Heart left ventricle (tissue), 16 donors: ENCODE results near the gene C17orf67. TPM values are rescaled to one million over a fixed set of nuclear protein-coding genes. Genes with fewer than 3 reads are reported as not detected.

Experiments
- ATAC-seq, 4 donors: fragments of 200-7000 bp; cut with Tn5 transposase; one replicate each; pipeline ENCODE4 v1.9.1; 2020 to 2022; ENCODE audit warnings: moderate library complexity in 4 of 4, mild to moderate bottlenecking in 3 of 4, moderate number of reproducible peaks in 1 of 4
- DNase-seq, 5 donors: peaks; one replicate each; pipeline ENCODE4 v3.0.0-alpha.2; 2020
- H3K27ac ChIP-seq, 12 donors: fragments of 200-600 bp; sonication (generic) in 4 of 12; one replicate each; pipeline versions ENCODE4 v1.5.0 to v1.8.0; 2016 to 2022; ENCODE audit warnings: mild to moderate bottlenecking in 2 of 12
- H3K27me3 ChIP-seq, 9 donors: fragments of 200-600 bp; sonication (generic) in 2 of 9; one replicate each; pipeline versions ENCODE4 v1.5.1 to v1.8.0; 2016 to 2022; ENCODE audit warnings: mild to moderate bottlenecking in 3 of 9
- H3K36me3 ChIP-seq, 9 donors: fragments of 200-600 bp; sonication (generic) in 2 of 9; one replicate each; pipeline versions ENCODE4 v1.5.0 to v1.8.0; 2018 to 2022; ENCODE audit warnings: mild to moderate bottlenecking in 2 of 9
- H3K4me1 ChIP-seq, 12 donors: fragments of 200-600 bp; sonication (generic) in 4 of 12; one replicate each; pipeline versions ENCODE4 v1.5.0 to v1.8.0; 2016 to 2022; ENCODE audit warnings: mild to moderate bottlenecking in 3 of 12
- H3K4me3 ChIP-seq, 12 donors: fragments of 200-600 bp; sonication (generic) in 4 of 12; one replicate each; pipeline versions ENCODE4 v1.5.0 to v1.8.0; 2017 to 2022; ENCODE audit warnings: mild to moderate bottlenecking in 9 of 12, moderate library complexity in 4 of 12
- H3K9me3 ChIP-seq, 12 donors: fragments of 200-600 bp; sonication (generic) in 4 of 12; one replicate each; pipeline versions ENCODE4 v1.5.0 to v1.8.0; 2016 to 2022; ENCODE audit warnings: mild to moderate bottlenecking in 1 of 12
- POLR2A ChIP-seq, 2 donors: fragments of 450-650 bp; IDR thresholded peaks; one replicate each; pipeline ENCODE4 v1.6.1; 2017; ENCODE audit warnings: antibody characterized with exemption in 2 of 2, mild to moderate bottlenecking in 2 of 2, moderate library complexity in 2 of 2
- WGBS, 4 donors: extraction: QIAGEN DNeasy Blood & Tissue Kit in 2 of 4; methylation state at CpG; one replicate each; pipeline versions ENCODE4 v1.1.5 to v1.1.7; 2013 to 2018; 5-methylcytosine and 5-hydroxymethylcytosine counted together
- intact Hi-C, 10 donors: fragments of 100-400 bp; cut with DNase I; formaldehyde crosslinking; loops; one replicate each; pipeline versions ENCODE4 v1.11.1 to v1.14.2; 2022
- polyA plus RNA-seq, 2 donors: library from polyadenylated mRNA; stranded (reverse); fragments of 200-250 nt; gene quantifications; one replicate each; pipeline ENCODE4 v1.2.3, GENCODE V29; 2013
- total RNA-seq, 9 donors: library from RNA; depleted of rRNA in 2 of 9; stranded (reverse); fragments of >200 nt in 2 of 9; fragmentation: NEBNext Ultra II Directional in 3 of 9; extraction: Animal tissue kit (Norgen Biotek cat#: 25700) in 3 of 9; gene quantifications; one replicate each; pipeline versions ENCODE4 v1.1.0 to v1.2.4, GENCODE V29; 2016 to 2023
- TF ChIP-seq, protein P1 (sequence below), 12 donors: fragments of 200-600 bp; sonication (generic) in 4 of 12; IDR thresholded peaks; one replicate each; pipeline versions ENCODE4 v1.5.0 to v1.8.0; 2018 to 2022; ENCODE audit warnings: antibody characterized with exemption in 12 of 12, mild to moderate bottlenecking in 5 of 12
- donor health status: ischemic (EF 13 %, LVEDD 7.1; RV severe dilation, severe dysfunction).
- donor health status: healthy with polysubstance abuse.
- donor health status: DM: no; HTN: yes; CAD: no.
- donor health status: DM: no; HTN: no; CAD: no.
- donor health status: ischemic (EF 25% LVEDD 6.9; RV normal size, moderate dysfunction).
- donor health status: ischemic (EF 25% LVEDD 5.7; RV mildly dilated, moderate dysfunction).
- donor health status: healthy.
- donor health status: DM: yes; HTN: yes; CAD: no.
- donor health status: ischemic (EF 35%, LVEDD 5.7; RV mildly dilated, moderate dysfunction).
- donor health status: nonischemic (EF 11% LVEDD 7.7; RV severe dilation, severe dysfunction).
- donor health status: DM: yes; HTN: yes; CAD: no.
- donor health status: PGD.
- donor health status: ischemic (EF 29% LVEDD 5.4; RV normal size, mild dysfunction).
- donor health status: nonischemic (EF 23%, LVEDD 6.1; RV moderate dilation, normal function).

The C17orf67 gene
- total and polyA plus RNA-seq, 11 donors = 0.14 to 1.1 (median 0.45) TPM

DNA sequence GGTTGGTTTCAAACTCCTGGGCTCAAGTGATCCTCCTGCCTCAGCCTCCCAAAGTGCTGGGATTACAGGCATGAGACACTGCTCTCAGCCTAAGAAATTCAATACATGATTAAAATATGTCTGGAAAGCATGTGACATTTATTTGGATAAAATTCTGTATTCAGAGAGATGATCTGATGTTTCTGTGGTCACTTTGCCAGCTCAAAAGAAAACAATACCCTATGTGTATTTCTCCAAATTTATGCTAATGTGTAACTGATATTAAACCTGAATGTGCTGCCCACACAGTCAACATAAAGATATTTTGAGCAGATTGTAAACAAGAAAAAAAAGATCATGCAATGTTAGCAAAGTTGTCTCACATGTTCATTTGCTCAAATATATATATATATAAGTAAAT is 16.7 kb downstream of the C17orf67 start:
- DNase-seq (no peak), ATAC-seq (no peak)
- no peak for TF ChIP-seq POLR2A (IDR thresholded peaks at IDR 0.05)
- TF ChIP-seq, protein P1, sequence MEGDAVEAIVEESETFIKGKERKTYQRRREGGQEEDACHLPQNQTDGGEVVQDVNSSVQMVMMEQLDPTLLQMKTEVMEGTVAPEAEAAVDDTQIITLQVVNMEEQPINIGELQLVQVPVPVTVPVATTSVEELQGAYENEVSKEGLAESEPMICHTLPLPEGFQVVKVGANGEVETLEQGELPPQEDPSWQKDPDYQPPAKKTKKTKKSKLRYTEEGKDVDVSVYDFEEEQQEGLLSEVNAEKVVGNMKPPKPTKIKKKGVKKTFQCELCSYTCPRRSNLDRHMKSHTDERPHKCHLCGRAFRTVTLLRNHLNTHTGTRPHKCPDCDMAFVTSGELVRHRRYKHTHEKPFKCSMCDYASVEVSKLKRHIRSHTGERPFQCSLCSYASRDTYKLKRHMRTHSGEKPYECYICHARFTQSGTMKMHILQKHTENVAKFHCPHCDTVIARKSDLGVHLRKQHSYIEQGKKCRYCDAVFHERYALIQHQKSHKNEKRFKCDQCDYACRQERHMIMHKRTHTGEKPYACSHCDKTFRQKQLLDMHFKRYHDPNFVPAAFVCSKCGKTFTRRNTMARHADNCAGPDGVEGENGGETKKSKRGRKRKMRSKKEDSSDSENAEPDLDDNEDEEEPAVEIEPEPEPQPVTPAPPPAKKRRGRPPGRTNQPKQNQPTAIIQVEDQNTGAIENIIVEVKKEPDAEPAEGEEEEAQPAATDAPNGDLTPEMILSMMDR (IDR thresholded peaks at IDR 0.05) = no peak
- H3K27me3 ChIP-seq = no peaks in the 10 kb centered on the region
- no peak overlapping the region for H3K27ac ChIP-seq
- peaks cover 0 to 4% (median 0%) of the 10 kb centered on the region in 9 donors for H3K36me3 ChIP-seq
- H3K4me1 ChIP-seq = peaks cover 0 to 16% (median 5%) of the 10 kb centered on the region in 12 donors
- no peaks in the 10 kb centered on the region for H3K9me3 ChIP-seq
- intact Hi-C loops = no loop called here
- H3K4me3 ChIP-seq = no peak overlapping the region

GRCh38 chr17:56815711-56816110 is 18.0 kb downstream of the C17orf67 start:
- TF ChIP-seq, protein P1 (IDR thresholded peaks at IDR 0.05) = no peak
- no peak overlapping the region for H3K27ac ChIP-seq
- ATAC-seq (no peak), DNase-seq (no peak)
- WGBS, 4 donors = 66 to 76% (median 74%) methylated on average over 6 of the region's 6 CpGs
- no peaks in the 10 kb centered on the region for H3K27me3 ChIP-seq
- intact Hi-C loops = no loop called here
- H3K9me3 ChIP-seq = no peaks in the 10 kb centered on the region
- H3K36me3 ChIP-seq = peaks cover 0 to 4% (median 0%) of the 10 kb centered on the region in 9 donors
- H3K4me3 ChIP-seq = no peak overlapping the region
- H3K4me1 ChIP-seq = peaks cover 0 to 9% (median 4%) of the 10 kb centered on the region in 12 donors

- ATAC-seq (no peak), DNase-seq (no peak)
- no peak overlapping the region for H3K4me3 ChIP-seq
- 51 to 74% (median 66%) methylated on average over 7 of the region's 7 CpGs for WGBS, 4 donors
- H3K9me3 ChIP-seq = no peaks in the 10 kb centered on the region
- H3K27me3 ChIP-seq = no peaks in the 10 kb centered on the region
- TF ChIP-seq, protein P1 (IDR thresholded peaks at IDR 0.05) = no peak
- no peak for TF ChIP-seq POLR2A (IDR thresholded peaks at IDR 0.05)
- H3K4me1 ChIP-seq = no peaks in the 10 kb centered on the region
- intact Hi-C loops = no loop called here
- no peak overlapping the region for H3K27ac ChIP-seq
- peaks cover 0 to 4% (median 0%) of the 10 kb centered on the region in 9 donors for H3K36me3 ChIP-seq
Measured at GRCh38 chr17:56812901-56813388, 20.8 kb downstream of the C17orf67 start.

DNA sequence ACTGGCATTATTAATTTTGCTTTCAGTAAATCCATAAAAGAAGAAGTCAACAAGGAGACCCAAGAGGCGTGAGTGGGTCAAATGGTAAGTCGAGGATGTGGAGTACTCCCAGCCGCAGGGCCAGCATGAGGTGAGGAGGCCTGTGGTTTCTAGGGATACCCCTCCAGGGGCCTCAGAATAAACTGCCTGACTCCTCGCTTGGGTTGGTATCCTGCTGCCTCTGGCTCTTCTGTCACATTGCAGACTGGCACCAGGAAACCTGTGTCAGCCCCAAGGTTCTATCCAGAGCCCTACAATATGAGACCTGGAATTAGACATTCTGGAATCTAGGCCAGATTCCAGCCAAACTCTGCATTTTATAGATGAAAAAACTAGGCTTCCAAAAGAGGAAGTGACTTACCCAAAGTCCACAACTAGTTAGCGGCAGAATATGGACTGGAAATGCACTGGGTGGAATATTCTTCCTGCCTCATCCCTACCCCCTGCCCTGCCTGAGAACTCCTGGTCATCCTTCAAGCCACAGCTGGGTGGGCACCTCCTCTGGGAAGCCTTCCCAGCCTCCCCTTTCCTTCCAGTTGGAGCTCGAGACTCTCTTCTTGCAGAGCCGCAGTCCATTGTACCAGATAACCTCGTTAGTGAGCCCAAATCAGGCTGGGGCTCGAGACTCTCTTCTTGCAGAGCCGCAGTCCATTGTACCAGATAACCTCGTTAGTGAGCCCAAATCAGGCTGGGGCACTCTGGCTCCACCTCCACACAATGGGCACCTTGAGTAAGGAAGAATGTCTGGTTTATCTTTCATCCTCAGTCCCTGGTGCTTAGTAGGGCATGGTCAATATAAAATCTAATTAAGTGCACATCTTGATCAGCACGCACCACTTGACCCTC is 22.6 kb downstream of the C17orf67 start:
- Histone ChIP-seq H3K4me1 (no peaks in the 10 kb centered on the region), H3K36me3 (peaks cover 0 to 4% (median 0%) of the 10 kb centered on the region in 9 donors), H3K27ac (no peak overlapping the region), H3K4me3 (no peak overlapping the region), H3K9me3 (no peaks in the 10 kb centered on the region), H3K27me3 (no peaks in the 10 kb centered on the region)
- no peak for DNase-seq
- intact Hi-C loops = no loop called here
- no peak for ATAC-seq
- TF ChIP-seq, protein P1 (IDR thresholded peaks at IDR 0.05) = no peak
- TF ChIP-seq POLR2A (IDR thresholded peaks at IDR 0.05) = no peak
- 87 to 92% (median 91%) methylated on average over 12 of the region's 12 CpGs for WGBS, 4 donors
